Type B pancreatic cell (in vitro differentiated cells): ENCODE measurements around the gene EBNA1BP2. TPM values are rescaled to one million over a fixed set of nuclear protein-coding genes. Genes with fewer than 3 reads are reported as not detected.
A peak's percentile ranks its signal among the peaks of the same experiment; 100 is the strongest.

Source experiments
- DNase-seq: peaks from one replicate; pipeline ENCODE4 v3.0.0; 2021; ENCODE audit warnings: mixed read lengths; ENCODE audit not compliant: unreplicated experiment; ENCODE audit errors: extremely low spot score
- H3K27ac Mint-ChIP-seq: 2 replicates; pipeline ENCODE4 v1.8.0; 2021; ENCODE audit warnings: mild to moderate bottlenecking, mixed read lengths
- H3K27me3 Mint-ChIP-seq: 2 replicates; pipeline ENCODE4 v1.8.0; 2021; ENCODE audit warnings: mixed read lengths
- H3K36me3 Mint-ChIP-seq: 2 replicates; pipeline ENCODE4 v1.8.0; 2021; ENCODE audit warnings: mixed read lengths
- H3K4me1 Mint-ChIP-seq: one replicate; pipeline ENCODE4 v1.8.0; 2021; ENCODE audit warnings: mixed read lengths; ENCODE audit not compliant: unreplicated experiment
- H3K4me3 Mint-ChIP-seq: 2 replicates; pipeline ENCODE4 v1.8.0; 2021; ENCODE audit warnings: mild to moderate bottlenecking, mixed read lengths
- H3K9me3 Mint-ChIP-seq: 2 replicates; pipeline ENCODE4 v1.8.0; 2021; ENCODE audit warnings: mixed read lengths
- CTCF ChIP-seq: fragments of 200-600 bp; sonication (generic); conservative IDR thresholded peaks from 2 replicates; pipeline ENCODE4 v1.5.0; 2021; ENCODE audit warnings: antibody characterized with exemption, mild to moderate bottlenecking
- total RNA-seq: library from RNA; stranded (reverse); gene quantifications from 2 replicates; pipeline ENCODE4 v1.2.1, GENCODE V29; 2021; ENCODE audit warnings: low replicate concordance

EBNA1BP2 gene
- total RNA-seq, 1 donor from 2014 or later, result 57.2 TPM

GRCh38 chr1:43152866-43153265, 19.2 kb downstream of the EBNA1BP2 start:
- Mint-ChIP-seq H3K27ac (no peak overlapping the region), H3K36me3 (no peaks in the 10 kb centered on the region), H3K27me3 (peaks cover 7% of the 10 kb centered on the region), H3K4me3 (no peak overlapping the region), H3K9me3 (no peaks in the 10 kb centered on the region), H3K4me1 (peaks cover 8% of the 10 kb centered on the region)
- no peak for DNase-seq
- TF ChIP-seq CTCF, result no peak

DNA sequence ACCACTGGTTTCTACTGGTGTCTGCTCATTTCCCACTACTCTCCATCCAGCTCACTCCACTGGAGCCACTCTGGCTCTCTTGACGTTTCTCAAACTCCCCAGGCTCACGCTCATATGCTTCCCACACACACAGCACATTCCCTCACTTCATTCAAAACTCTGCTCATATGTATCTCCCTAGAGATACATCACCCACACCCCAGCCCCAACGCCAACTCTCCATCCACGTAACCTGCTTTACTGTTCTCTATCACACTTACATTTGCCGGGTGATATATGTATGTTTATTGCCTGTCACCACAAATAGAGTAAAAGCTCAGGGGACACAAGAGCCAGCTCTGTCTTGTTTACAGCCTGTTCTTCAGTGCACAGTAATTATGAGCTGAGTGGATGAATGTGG, 22.2 kb downstream of the EBNA1BP2 start:
- peaks cover 8% of the 10 kb centered on the region for H3K4me1 Mint-ChIP-seq
- H3K36me3 Mint-ChIP-seq, result no peaks in the 10 kb centered on the region
- no peak for DNase-seq
- H3K9me3 Mint-ChIP-seq, result no peaks in the 10 kb centered on the region
- peaks cover 17% of the 10 kb centered on the region for H3K27me3 Mint-ChIP-seq
- H3K4me3 Mint-ChIP-seq, result peak overlapping the region; percentile 38
- H3K27ac Mint-ChIP-seq, result peak overlapping the region; percentile 16
- no peak for TF ChIP-seq CTCF

GRCh38 chr1:43147625-43148327, 24.3 kb downstream of the EBNA1BP2 start:
- peaks cover 33% of the 10 kb centered on the region for H3K27me3 Mint-ChIP-seq
- no peaks in the 10 kb centered on the region for H3K36me3 Mint-ChIP-seq
- peak overlapping the region; percentile 85 for H3K4me3 Mint-ChIP-seq
- no peaks in the 10 kb centered on the region for H3K9me3 Mint-ChIP-seq
- peak overlapping the region; percentile 42 for H3K27ac Mint-ChIP-seq
- peaks cover 8% of the 10 kb centered on the region for H3K4me1 Mint-ChIP-seq
- TF ChIP-seq CTCF, result no peak
- peak; percentile 94 for DNase-seq

DNA sequence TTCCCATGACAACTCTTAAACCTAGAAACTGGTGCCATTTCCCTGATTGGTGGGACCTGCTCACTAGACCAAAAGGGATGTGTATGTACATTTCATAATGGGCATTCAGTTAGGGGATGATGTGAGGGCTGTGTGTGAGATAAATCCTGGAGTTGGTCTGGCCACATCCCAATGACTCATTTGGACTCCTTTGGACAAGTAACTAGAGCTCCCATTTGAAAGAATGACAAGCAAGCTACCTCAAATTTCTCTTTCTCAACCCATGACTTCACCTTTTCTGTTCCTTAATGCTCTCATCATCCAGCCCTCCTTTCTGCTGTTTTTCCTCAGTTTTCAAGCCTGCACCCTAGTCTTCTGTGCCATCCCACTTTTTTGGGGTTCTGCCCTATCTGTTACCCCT, 27.9 kb downstream of the EBNA1BP2 start:
- Mint-ChIP-seq H3K27me3 (peaks cover 34% of the 10 kb centered on the region), H3K4me3 (no peak overlapping the region), H3K9me3 (peaks cover 6% of the 10 kb centered on the region), H3K27ac (no peak overlapping the region), H3K36me3 (no peaks in the 10 kb centered on the region), H3K4me1 (peaks cover 8% of the 10 kb centered on the region)
- no peak for DNase-seq
- no peak for TF ChIP-seq CTCF

DNA sequence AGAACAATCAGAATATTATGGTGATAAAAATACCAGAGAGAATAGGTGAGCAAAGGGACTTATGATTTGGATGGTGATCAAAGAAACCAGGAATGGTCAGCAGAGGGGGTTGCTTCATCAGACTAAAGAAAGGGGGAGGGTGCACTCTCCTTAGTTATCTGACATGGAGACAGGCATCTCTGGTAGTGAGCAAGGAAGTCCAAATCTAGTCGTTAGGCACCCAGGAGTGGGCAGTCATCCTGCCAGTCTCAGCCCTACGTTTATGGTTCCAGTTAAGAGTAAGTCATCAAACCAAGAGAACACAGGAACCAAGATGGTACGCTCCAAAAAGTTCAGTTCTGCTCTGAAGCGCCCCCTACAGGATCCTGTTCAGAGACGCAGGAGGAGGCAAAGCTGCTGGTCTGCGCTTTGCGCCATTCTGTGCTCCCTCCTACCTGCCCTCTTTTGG, 28.6 kb downstream of the EBNA1BP2 start:
- peak; percentile 53 for TF ChIP-seq CTCF
- Mint-ChIP-seq H3K4me3 (no peak overlapping the region), H3K27ac (no peak overlapping the region), H3K27me3 (peaks cover 32% of the 10 kb centered on the region), H3K4me1 (peaks cover 2% of the 10 kb centered on the region), H3K9me3 (peaks cover 6% of the 10 kb centered on the region), H3K36me3 (no peaks in the 10 kb centered on the region)
- DNase-seq, result no peak
